Liver (tissue), 9 donors: Measurements from ENCODE around the gene TPST2. TPM values are rescaled to one million over a fixed set of nuclear protein-coding genes. Genes with fewer than 3 reads are reported as not detected.
A peak's percentile ranks its signal among the peaks of the same experiment; 100 is the strongest.

Experiments
- DNase-seq: peaks from one replicate; pipeline ENCODE4 v3.0.0-alpha.2; 2017; ENCODE audit warnings: low spot score
- H3K27ac ChIP-seq, 2 donors: one replicate each; pipeline ENCODE4 v1.7.0; 2013; ENCODE audit warnings: inconsistent platforms in 2 of 2, low read length in 2 of 2, control low read depth in 1 of 2, low read depth in 1 of 2, mild to moderate bottlenecking in 1 of 2
- H3K27me3 ChIP-seq, 4 donors: one replicate each; pipeline versions ENCODE4 v1.6.1 to v1.7.0; 2013; ENCODE audit warnings: low read length in 3 of 4, inconsistent platforms in 1 of 4, mild to moderate bottlenecking in 1 of 4, moderate library complexity in 1 of 4; ENCODE audit not compliant: control insufficient read depth in 4 of 4, insufficient read depth in 4 of 4
- H3K36me3 ChIP-seq, 4 donors: one replicate each; pipeline versions ENCODE4 v1.6.1 to v1.7.0; 2013; ENCODE audit warnings: low read length in 3 of 4, mild to moderate bottlenecking in 3 of 4, low read depth in 1 of 4, moderate library complexity in 1 of 4; ENCODE audit not compliant: control insufficient read depth in 4 of 4, insufficient read depth in 3 of 4
- H3K4me1 ChIP-seq, 4 donors: one replicate each; pipeline versions ENCODE4 v1.6.1 to v1.7.0; 2013; ENCODE audit warnings: low read length in 3 of 4, mild to moderate bottlenecking in 3 of 4, moderate library complexity in 1 of 4; ENCODE audit not compliant: control insufficient read depth in 4 of 4, insufficient read depth in 4 of 4
- H3K4me3 ChIP-seq, 3 donors: one replicate each; pipeline versions ENCODE4 v1.6.1 to v1.7.0; 2013; ENCODE audit warnings: low read length in 3 of 3, control low read depth in 1 of 3, low read depth in 1 of 3, mild to moderate bottlenecking in 1 of 3
- H3K9ac ChIP-seq, 2 donors: one replicate each; pipeline ENCODE4 v1.7.0; 2013; ENCODE audit warnings: low read length in 2 of 2, mild to moderate bottlenecking in 2 of 2, moderate library complexity in 2 of 2, control low read depth in 1 of 2, low read depth in 1 of 2
- H3K9me3 ChIP-seq, 4 donors: one replicate each; pipeline versions ENCODE4 v1.6.1 to v1.7.0; 2013; ENCODE audit warnings: low read length in 3 of 4; ENCODE audit not compliant: control insufficient read depth in 4 of 4
- EGR1 ChIP-seq, 2 donors: IDR thresholded peaks; 2 replicates each; pipeline ENCODE4 v1.6.1; 2016 to 2018; ENCODE audit warnings: antibody characterized with exemption in 2 of 2, low read depth in 2 of 2
- FOXA1 ChIP-seq: IDR thresholded peaks from 2 replicates; pipeline ENCODE4 v1.6.1; 2016; ENCODE audit warnings: antibody characterized with exemption
- FOXA2 ChIP-seq: IDR thresholded peaks from 2 replicates; pipeline ENCODE4 v1.6.1; 2016; ENCODE audit warnings: antibody characterized with exemption
- GABPA ChIP-seq, 2 donors: IDR thresholded peaks in 1 of 2; conservative IDR thresholded peaks in 1 of 2; 2 replicates each; pipeline ENCODE4 v1.6.1; 2016; ENCODE audit warnings: antibody characterized with exemption in 2 of 2, mild to moderate bottlenecking in 1 of 2, moderate library complexity in 1 of 2
- HNF4A ChIP-seq, 2 donors: conservative IDR thresholded peaks; 2 replicates each; pipeline ENCODE4 v1.6.1; 2016; ENCODE audit warnings: antibody characterized with exemption in 2 of 2, mild to moderate bottlenecking in 2 of 2
- HNF4G ChIP-seq: IDR thresholded peaks from 2 replicates; pipeline ENCODE4 v1.6.1; 2016; ENCODE audit warnings: antibody characterized with exemption
- JUND ChIP-seq, 2 donors: IDR thresholded peaks; 2 replicates each; pipeline ENCODE4 v1.6.1; 2016; ENCODE audit warnings: antibody characterized with exemption in 2 of 2
- NR2F2 ChIP-seq: IDR thresholded peaks from 2 replicates; pipeline ENCODE4 v1.6.1; 2016; ENCODE audit warnings: antibody characterized with exemption
- RAD21 ChIP-seq, 2 donors: IDR thresholded peaks; 2 replicates each; pipeline ENCODE4 v1.6.1; 2016; ENCODE audit warnings: antibody characterized with exemption in 2 of 2, mild to moderate bottlenecking in 2 of 2
- RXRA ChIP-seq, 2 donors: IDR thresholded peaks; 2 replicates each; pipeline ENCODE4 v1.6.1; 2017 to 2018; ENCODE audit warnings: antibody characterized with exemption in 2 of 2, mild to moderate bottlenecking in 1 of 2
- SP1 ChIP-seq: IDR thresholded peaks from 2 replicates; pipeline ENCODE4 v1.6.1; 2018; ENCODE audit warnings: antibody characterized with exemption, mild to moderate bottlenecking
- TAF1 ChIP-seq: conservative IDR thresholded peaks from 2 replicates; pipeline ENCODE4 v1.6.1; 2016; ENCODE audit warnings: antibody characterized with exemption, mild to moderate bottlenecking
- YY1 ChIP-seq: IDR thresholded peaks from 2 replicates; pipeline ENCODE4 v1.6.1; 2016; ENCODE audit warnings: antibody characterized with exemption, mild to moderate bottlenecking
- WGBS: extraction: QIAGEN DNeasy Blood & Tissue Kit; methylation state at CpG from one replicate; pipeline ENCODE4 v1.1.7; 2013; 5-methylcytosine and 5-hydroxymethylcytosine counted together
- polyA plus RNA-seq, 2 donors: library from polyadenylated mRNA; stranded (reverse) in 1 of 2; unstranded in 1 of 2; fragments of 200-250 nt in 1 of 2; fragments of >200 nt in 1 of 2; fragmentation: Nextera tagmentation in 1 of 2; extraction: Ambion mirVana in 1 of 2; gene quantifications; one replicate each; pipeline versions ENCODE4 v1.2.1 to v1.2.3, GENCODE V29; 2013 to 2015
- total RNA-seq, 2 donors: library from RNA; depleted of rRNA; stranded (reverse); fragments of >200 nt; gene quantifications; one replicate each; pipeline ENCODE4 v1.2.3, GENCODE V29; 2014
- TF ChIP-seq, protein P1 (sequence below): IDR thresholded peaks from 2 replicates; pipeline ENCODE4 v1.6.1; 2016; ENCODE audit warnings: antibody characterized with exemption
- TF ChIP-seq, protein P2 (sequence below): IDR thresholded peaks from 2 replicates; pipeline ENCODE4 v1.6.1; 2016; ENCODE audit warnings: antibody characterized with exemption
- TF ChIP-seq, protein P3 (sequence below): fragments of 150-350 bp; IDR thresholded peaks from 2 replicates; pipeline ENCODE4 v1.5.1; 2017; ENCODE audit warnings: improper control_type of control experiment, low read depth, low read length; ENCODE audit not compliant: missing input control
- donor health status: healthy.
- donor health status: healthy.
- donor health status: healthy.
- donor health status: healthy.
- donor health status: healthy.

TPST2 gene
- total and polyA plus RNA-seq, 4 donors: 33.3 to 109 (median 69.7) TPM

DNA sequence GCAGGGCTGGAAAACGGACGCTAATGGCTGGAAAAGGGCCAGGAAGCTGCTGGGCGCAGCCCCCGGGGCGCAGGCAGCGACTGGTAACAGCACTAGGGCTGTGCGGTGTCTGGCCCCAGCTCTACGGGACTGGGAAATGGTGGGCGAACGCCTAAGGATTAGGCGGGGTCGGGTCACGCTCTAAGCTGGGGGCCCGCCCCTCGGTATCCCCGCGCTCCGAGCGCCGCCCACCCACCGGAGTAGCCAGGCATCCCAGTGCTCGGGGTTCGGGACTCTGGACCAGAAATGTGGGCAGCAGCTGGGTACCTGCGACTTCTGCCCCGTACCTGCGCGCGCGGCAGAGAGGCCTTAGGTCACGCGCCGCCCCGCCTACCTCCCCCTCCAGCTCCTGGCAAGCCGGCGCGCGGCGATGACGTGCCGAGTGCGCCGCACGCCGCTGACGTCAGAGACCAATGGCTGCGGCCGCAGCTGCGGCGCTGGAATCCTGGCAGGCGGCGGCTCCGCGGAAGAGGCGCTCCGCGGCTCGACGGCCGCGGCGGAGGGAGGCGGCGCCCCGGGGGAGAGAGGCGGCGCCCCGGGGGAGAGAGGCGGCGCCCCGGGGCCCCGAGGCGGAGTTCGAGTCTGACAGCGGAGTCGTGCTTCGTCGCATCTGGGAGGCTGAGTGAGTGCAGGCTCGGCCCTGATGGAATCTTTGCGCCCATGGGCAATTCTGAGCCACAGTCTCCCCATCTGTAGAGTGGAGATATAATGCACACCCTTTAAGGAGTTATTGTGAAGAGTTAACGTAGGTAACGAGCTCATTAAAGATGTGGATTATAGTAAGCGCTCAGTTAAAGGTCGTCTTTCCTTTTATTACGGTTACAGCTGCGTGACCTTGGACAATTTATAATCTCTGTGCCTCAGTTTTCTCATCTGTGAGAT is 106.2 kb downstream of the TPST2 start, which contains the start of the genes HPS4 and SRRD:
TSS of gene HPS4 (minus strand) at position 345 of the 921 bp plus-strand sequence. CDS start 2,021 bp downstream, outside the sequence.
TSS of gene SRRD (plus strand) at position 439 of the 921 bp plus-strand sequence. CDS start at position 453, 14 bp downstream.
- Histone ChIP-seq H3K36me3 (peaks cover 0 to 8% (median 7%) of the 10 kb centered on the region in 4 donors), H3K4me1 (peaks cover 3 to 60% (median 52%) of the 10 kb centered on the region in 4 donors), H3K9me3 (no peaks in the 10 kb centered on the region), H3K9ac (peak within 1 kb of the TSS; percentile 92 to 93), H3K4me3 (peak within 1 kb of the TSS; percentile 87 to 100 (median 88)), H3K27me3 (no peaks in the 10 kb centered on the region), H3K27ac (peak within 1 kb of the TSS; percentile 82 to 93)
- TF ChIP-seq FOXA1 (no peak), YY1 (peak; percentile 95), NR2F2 (peak; percentile 22), EGR1 (IDR thresholded peaks at IDR 0.05; ENCODE audit: low read depth in 2 of 2) (peak in 1 of 2 donors; percentile 71), HNF4A (conservative IDR thresholded peaks at IDR 0.05) (no peak), GABPA (IDR thresholded peaks at IDR 0.05 in 1 of 2, conservative IDR thresholded peaks at IDR 0.05 in 1 of 2) (peak in 1 of 2 donors; percentile 80), RXRA (IDR thresholded peaks at IDR 0.05) (no peak), JUND (IDR thresholded peaks at IDR 0.05) (peak in 1 of 2 donors; percentile 33), SP1 (peak; percentile 50), HNF4G (no peak)
- TF ChIP-seq, protein P1, sequence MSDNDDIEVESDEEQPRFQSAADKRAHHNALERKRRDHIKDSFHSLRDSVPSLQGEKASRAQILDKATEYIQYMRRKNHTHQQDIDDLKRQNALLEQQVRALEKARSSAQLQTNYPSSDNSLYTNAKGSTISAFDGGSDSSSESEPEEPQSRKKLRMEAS: peak; percentile 4
- DNase-seq: peak; percentile 94
- 1% methylated on average over 85 of the region's 85 CpGs for WGBS

DNA sequence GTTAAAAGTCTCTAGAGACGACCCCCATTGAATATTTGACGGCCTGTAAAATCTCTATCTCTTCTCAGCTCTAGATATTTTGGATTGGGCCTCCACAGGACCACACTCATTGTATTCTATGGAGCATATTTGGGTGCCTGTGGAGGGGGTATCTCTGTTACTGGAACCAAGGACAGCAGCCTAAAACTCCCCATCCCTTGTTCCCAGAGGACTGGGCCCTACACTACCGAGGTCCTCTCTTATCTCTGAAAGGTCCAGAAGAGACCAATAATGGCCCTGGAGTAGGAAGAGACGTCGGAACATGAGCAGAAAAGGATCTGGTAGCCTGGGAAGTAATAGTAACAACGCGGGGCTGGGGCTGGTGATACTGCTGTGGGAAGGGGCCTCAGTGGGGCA is 106.9 kb downstream of the TPST2 start:
- Histone ChIP-seq H3K27me3 (no peaks in the 10 kb centered on the region), H3K4me1 (peaks cover 3 to 62% (median 52%) of the 10 kb centered on the region in 4 donors), H3K4me3 (peak overlapping the region; percentile 87 to 100 (median 88)), H3K36me3 (peaks cover under 1 to 3% (median 2%) of the 10 kb centered on the region in 4 donors), H3K9me3 (no peaks in the 10 kb centered on the region), H3K9ac (peak overlapping the region; percentile 59 to 92), H3K27ac (peak overlapping the region; percentile 82 to 93)
- no peak for TF ChIP-seq TAF1
- TF ChIP-seq GABPA (IDR thresholded peaks at IDR 0.05 in 1 of 2, conservative IDR thresholded peaks at IDR 0.05 in 1 of 2): no peak
- TF ChIP-seq, protein P2, sequence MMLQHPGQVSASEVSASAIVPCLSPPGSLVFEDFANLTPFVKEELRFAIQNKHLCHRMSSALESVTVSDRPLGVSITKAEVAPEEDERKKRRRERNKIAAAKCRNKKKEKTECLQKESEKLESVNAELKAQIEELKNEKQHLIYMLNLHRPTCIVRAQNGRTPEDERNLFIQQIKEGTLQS: no peak
- TF ChIP-seq, protein P3, sequence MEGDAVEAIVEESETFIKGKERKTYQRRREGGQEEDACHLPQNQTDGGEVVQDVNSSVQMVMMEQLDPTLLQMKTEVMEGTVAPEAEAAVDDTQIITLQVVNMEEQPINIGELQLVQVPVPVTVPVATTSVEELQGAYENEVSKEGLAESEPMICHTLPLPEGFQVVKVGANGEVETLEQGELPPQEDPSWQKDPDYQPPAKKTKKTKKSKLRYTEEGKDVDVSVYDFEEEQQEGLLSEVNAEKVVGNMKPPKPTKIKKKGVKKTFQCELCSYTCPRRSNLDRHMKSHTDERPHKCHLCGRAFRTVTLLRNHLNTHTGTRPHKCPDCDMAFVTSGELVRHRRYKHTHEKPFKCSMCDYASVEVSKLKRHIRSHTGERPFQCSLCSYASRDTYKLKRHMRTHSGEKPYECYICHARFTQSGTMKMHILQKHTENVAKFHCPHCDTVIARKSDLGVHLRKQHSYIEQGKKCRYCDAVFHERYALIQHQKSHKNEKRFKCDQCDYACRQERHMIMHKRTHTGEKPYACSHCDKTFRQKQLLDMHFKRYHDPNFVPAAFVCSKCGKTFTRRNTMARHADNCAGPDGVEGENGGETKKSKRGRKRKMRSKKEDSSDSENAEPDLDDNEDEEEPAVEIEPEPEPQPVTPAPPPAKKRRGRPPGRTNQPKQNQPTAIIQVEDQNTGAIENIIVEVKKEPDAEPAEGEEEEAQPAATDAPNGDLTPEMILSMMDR: no peak
- no peak for TF ChIP-seq FOXA2
- no peak for TF ChIP-seq SP1
- no peak for TF ChIP-seq HNF4A (conservative IDR thresholded peaks at IDR 0.05)
- TF ChIP-seq RAD21 (IDR thresholded peaks at IDR 0.05): no peak
- TF ChIP-seq HNF4G: no peak
- no peak for TF ChIP-seq EGR1 (IDR thresholded peaks at IDR 0.05; ENCODE audit: low read depth in 2 of 2)
- 9% methylated on average over 7 of the region's 7 CpGs for whole genome bisulfite sequencing
- DNase-seq: no peak
